ENCODE measurements around the gene EGFR.

EGFR gene

GRCh38 chr7:55099821-55100543, 81.2 kb downstream of the EGFR start:
- no peak overlapping the region for H3K4me3 Mint-ChIP-seq
- no peaks in the 10 kb centered on the region for H3K36me3 Mint-ChIP-seq (ENCODE audit: low read depth)
- H3K27me3 Mint-ChIP-seq (ENCODE audit: low read depth) = peaks cover 11% of the 10 kb centered on the region
- no peaks in the 10 kb centered on the region for H3K4me1 Mint-ChIP-seq (ENCODE audit: low read depth)
- H3K9me3 Mint-ChIP-seq = no peaks in the 10 kb centered on the region
- no peak overlapping the region for H3K27ac Mint-ChIP-seq

DNA sequence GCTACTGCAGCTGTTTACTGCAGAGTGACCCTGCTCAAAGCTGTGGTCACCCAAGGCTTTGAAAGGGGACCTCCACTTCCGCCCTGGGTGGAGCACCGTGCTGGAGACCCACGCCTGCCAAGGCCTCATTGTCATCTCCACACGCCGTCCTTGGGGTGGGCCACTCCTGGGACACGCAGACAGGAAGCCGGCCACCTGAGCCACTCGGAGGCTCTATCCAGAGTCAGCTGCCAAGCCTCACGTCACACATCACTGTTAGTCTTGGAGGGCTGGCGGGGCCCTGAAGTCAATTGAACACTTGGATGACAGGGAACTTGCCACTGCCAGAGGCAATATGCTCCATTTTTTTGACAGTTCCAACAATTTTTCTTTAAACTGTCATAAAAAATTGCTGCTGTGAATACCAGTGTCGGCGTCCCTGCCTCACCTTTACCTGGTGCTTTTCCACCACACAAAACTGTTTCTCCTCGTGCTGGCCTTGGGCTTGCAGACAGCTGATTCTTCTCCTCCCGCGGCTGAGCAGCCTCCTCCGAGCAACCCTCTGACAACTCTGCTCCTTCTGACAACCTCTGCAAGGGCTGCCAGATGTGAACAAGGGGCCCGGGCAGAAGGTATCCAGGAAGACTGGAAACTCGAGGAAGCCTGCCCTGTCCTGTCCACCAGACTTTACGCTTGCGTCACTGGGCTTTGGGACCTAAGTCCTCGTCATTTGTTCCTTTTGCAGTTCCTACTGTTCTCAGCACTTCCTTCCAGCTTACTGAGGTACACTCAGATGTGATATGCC, 81.9 kb downstream of the EGFR start:
- Mint-ChIP-seq H3K4me3 (no peak overlapping the region), H3K27ac (no peak overlapping the region), H3K36me3 (ENCODE audit: low read depth) (no peaks in the 10 kb centered on the region), H3K4me1 (ENCODE audit: low read depth) (no peaks in the 10 kb centered on the region), H3K9me3 (no peaks in the 10 kb centered on the region), H3K27me3 (ENCODE audit: low read depth) (peaks cover 17% of the 10 kb centered on the region)

GRCh38 chr7:55101359-55101758, 82.5 kb downstream of the EGFR start:
- peaks cover 19% of the 10 kb centered on the region for H3K27me3 Mint-ChIP-seq (ENCODE audit: low read depth)
- no peak overlapping the region for H3K4me3 Mint-ChIP-seq
- no peaks in the 10 kb centered on the region for H3K9me3 Mint-ChIP-seq
- H3K27ac Mint-ChIP-seq = no peak overlapping the region
- H3K36me3 Mint-ChIP-seq (ENCODE audit: low read depth) = no peaks in the 10 kb centered on the region
- H3K4me1 Mint-ChIP-seq (ENCODE audit: low read depth) = no peaks in the 10 kb centered on the region

GRCh38 chr7:55104123-55104522, 85.3 kb downstream of the EGFR start:
- H3K27ac Mint-ChIP-seq = no peak overlapping the region
- no peaks in the 10 kb centered on the region for H3K36me3 Mint-ChIP-seq (ENCODE audit: low read depth)
- H3K4me3 Mint-ChIP-seq = no peak overlapping the region
- H3K4me1 Mint-ChIP-seq (ENCODE audit: low read depth) = no peaks in the 10 kb centered on the region
- no peaks in the 10 kb centered on the region for H3K9me3 Mint-ChIP-seq
- H3K27me3 Mint-ChIP-seq (ENCODE audit: low read depth) = peaks cover 37% of the 10 kb centered on the region

DNA sequence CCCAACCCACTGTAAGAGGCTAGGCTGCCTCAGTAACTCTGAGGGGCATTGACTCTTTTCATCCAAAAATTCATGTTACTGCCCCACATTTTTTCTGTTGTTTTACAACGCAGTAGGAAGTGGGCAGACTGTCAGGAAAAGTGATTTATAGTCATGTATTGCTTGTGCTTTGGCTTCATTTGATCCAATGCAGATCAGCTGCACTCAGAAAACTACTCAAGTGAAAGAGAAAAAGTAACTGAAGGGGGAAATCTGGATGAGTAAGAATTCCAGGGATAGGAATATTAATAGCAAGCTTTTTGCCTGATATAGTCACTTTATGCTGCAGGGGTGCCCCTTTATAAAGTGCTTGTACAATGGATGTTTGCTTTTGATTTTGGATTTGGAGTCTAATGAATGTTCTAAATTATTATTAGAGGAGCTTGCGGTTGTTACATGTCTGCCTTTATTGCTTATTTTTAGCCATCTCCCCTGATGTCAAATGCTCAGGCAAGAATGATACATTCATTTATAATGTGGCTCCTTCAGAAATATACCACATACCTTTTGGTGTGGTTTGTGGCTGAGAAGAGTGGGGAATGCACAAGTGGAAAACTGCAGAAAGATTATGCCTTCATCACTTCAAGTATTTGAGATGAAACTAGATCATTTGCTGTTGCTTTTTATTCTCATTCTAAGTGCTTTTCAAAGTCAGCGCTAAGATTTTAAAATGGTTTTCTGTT, 86.1 kb downstream of the EGFR start:
- Mint-ChIP-seq H3K36me3 (ENCODE audit: low read depth) (no peaks in the 10 kb centered on the region), H3K27me3 (ENCODE audit: low read depth) (peaks cover 37% of the 10 kb centered on the region), H3K4me3 (no peak overlapping the region), H3K27ac (no peak overlapping the region), H3K9me3 (no peaks in the 10 kb centered on the region), H3K4me1 (ENCODE audit: low read depth) (no peaks in the 10 kb centered on the region)

DNA sequence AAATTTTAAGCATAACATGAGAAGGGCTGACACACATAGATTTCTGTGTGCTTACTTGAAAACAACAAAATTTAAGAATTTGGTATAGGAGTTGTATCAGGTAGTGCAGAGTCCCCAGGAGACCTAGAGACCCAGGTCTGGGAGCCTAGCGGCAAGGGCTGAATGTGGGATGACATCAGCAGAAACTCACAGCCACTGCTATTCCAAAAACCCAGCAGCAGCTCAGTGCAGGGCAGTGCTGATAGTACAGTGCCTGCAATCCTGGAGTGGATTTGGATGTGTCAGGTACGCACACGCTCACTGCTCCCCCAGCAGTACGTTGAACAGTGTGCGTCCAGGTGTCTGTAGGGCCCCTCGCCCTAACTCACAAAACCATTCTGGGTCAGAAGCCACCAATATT, 87.1 kb downstream of the EGFR start:
- H3K27me3 Mint-ChIP-seq (ENCODE audit: low read depth) = peaks cover 37% of the 10 kb centered on the region
- H3K9me3 Mint-ChIP-seq = no peaks in the 10 kb centered on the region
- no peaks in the 10 kb centered on the region for H3K36me3 Mint-ChIP-seq (ENCODE audit: low read depth)

GRCh38 chr7:55107946-55108345, 89.1 kb downstream of the EGFR start:
- Mint-ChIP-seq H3K4me1 (ENCODE audit: low read depth) (no peaks in the 10 kb centered on the region), H3K36me3 (ENCODE audit: low read depth) (no peaks in the 10 kb centered on the region), H3K27ac (no peak overlapping the region), H3K27me3 (ENCODE audit: low read depth) (peaks cover 27% of the 10 kb centered on the region), H3K9me3 (no peaks in the 10 kb centered on the region), H3K4me3 (no peak overlapping the region)

More for the DNA sequence above, 87.1 kb downstream of the EGFR start:
- Mint-ChIP-seq H3K4me3 (no peak overlapping the region), H3K4me1 (ENCODE audit: low read depth) (no peaks in the 10 kb centered on the region), H3K27ac (no peak overlapping the region)

GRCh38 chr7:55108401-55108800, 89.6 kb downstream of the EGFR start:
- H3K4me1 Mint-ChIP-seq (ENCODE audit: low read depth) = no peaks in the 10 kb centered on the region
- H3K4me3 Mint-ChIP-seq = no peak overlapping the region
- H3K27me3 Mint-ChIP-seq (ENCODE audit: low read depth) = peaks cover 30% of the 10 kb centered on the region
- H3K9me3 Mint-ChIP-seq = no peaks in the 10 kb centered on the region
- no peak overlapping the region for H3K27ac Mint-ChIP-seq
- H3K36me3 Mint-ChIP-seq (ENCODE audit: low read depth) = no peaks in the 10 kb centered on the region

DNA sequence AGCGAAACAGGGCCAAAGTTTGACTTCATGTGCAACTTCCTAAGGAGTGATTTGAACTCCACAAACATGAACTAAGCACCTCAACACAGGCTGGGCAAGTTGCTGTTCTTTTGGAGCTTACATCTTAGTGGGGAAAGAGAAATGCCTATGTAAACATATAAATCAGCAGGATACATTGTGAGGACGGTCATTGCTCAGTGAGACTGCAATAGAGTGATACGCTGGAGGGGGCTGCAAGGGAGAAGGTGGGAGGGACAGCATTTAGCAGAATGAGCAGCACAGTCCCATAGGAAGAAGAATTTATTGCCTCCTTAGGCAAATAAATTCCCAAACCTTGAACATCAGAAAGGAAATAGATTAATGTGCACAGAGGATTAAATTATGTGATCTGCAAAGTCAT, 90.0 kb downstream of the EGFR start:
- no peaks in the 10 kb centered on the region for H3K4me1 Mint-ChIP-seq (ENCODE audit: low read depth)
- no peaks in the 10 kb centered on the region for H3K36me3 Mint-ChIP-seq (ENCODE audit: low read depth)
- H3K27me3 Mint-ChIP-seq (ENCODE audit: low read depth) = peaks cover 31% of the 10 kb centered on the region

GRCh38 chr7:55109404-55110167, 90.8 kb downstream of the EGFR start:
- H3K9me3 Mint-ChIP-seq = no peaks in the 10 kb centered on the region
- H3K27ac Mint-ChIP-seq = no peak overlapping the region
- H3K4me3 Mint-ChIP-seq = no peak overlapping the region
- no peaks in the 10 kb centered on the region for H3K4me1 Mint-ChIP-seq (ENCODE audit: low read depth)
- H3K36me3 Mint-ChIP-seq (ENCODE audit: low read depth) = no peaks in the 10 kb centered on the region
- peaks cover 31% of the 10 kb centered on the region for H3K27me3 Mint-ChIP-seq (ENCODE audit: low read depth)

More for the DNA sequence above, 90.0 kb downstream of the EGFR start:
- Mint-ChIP-seq H3K4me3 (no peak overlapping the region), H3K27ac (no peak overlapping the region), H3K9me3 (no peaks in the 10 kb centered on the region)

DNA sequence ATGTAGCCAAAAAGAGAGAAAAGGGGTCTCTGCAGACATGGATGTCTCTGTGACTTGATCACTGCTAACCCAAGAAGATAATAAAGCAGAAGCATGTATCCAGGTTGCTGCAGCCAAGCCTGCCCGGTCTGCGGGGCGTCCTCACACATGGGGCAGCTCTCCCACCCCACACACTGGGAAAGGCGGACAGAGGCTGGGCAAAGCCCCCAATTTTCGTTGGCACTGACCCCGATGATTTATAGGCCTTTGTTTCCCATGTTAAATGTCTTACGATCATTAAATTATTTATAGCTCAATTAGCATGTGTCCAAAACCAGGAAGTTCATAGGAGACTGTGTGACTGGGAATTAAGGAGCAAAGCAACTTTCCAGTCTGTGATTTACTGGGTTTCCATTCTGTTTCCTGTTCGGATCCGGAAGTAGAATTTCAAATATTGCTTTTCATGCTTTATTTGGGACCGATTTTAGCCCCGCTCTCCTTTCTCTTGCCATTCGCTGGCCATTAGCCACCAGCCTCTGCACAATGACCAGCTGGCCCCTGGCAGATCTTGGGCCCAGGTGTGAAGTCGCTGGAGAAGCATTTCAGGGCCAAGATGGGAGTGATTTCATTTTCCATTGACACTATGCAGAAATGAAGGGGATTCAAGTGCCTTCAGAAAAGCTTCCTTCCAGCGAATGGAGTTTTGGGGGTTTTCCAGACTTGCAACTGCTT, 91.6 kb downstream of the EGFR start:
- H3K4me3 Mint-ChIP-seq = no peak overlapping the region
- no peaks in the 10 kb centered on the region for H3K36me3 Mint-ChIP-seq (ENCODE audit: low read depth)
- H3K4me1 Mint-ChIP-seq (ENCODE audit: low read depth) = no peaks in the 10 kb centered on the region
- H3K27ac Mint-ChIP-seq = no peak overlapping the region
- H3K27me3 Mint-ChIP-seq (ENCODE audit: low read depth) = peaks cover 26% of the 10 kb centered on the region
- no peaks in the 10 kb centered on the region for H3K9me3 Mint-ChIP-seq

GRCh38 chr7:55110993-55111361, 92.2 kb downstream of the EGFR start:
- Mint-ChIP-seq H3K36me3 (ENCODE audit: low read depth) (no peaks in the 10 kb centered on the region), H3K9me3 (no peaks in the 10 kb centered on the region), H3K27ac (no peak overlapping the region), H3K4me1 (ENCODE audit: low read depth) (no peaks in the 10 kb centered on the region), H3K27me3 (ENCODE audit: low read depth) (peaks cover 25% of the 10 kb centered on the region), H3K4me3 (no peak overlapping the region)

DNA sequence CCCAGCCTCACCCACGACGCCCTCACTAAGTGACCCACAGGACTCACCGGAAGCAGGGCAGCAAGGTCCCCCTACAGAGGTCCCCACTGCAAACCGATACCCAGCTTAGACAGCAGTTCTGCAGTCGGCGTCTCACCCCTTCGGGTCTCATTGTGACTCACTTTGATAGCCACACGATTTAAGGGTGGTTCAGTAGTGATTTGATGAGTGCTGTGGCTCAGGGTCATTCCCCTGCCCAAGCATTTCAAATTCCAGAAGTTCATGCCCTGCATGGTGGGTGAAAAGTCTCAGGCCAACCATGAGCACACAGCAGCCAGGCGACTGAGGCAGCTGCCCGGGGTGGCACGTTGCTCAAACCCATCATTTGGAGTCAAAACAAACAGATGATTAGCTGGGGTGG, 93.2 kb downstream of the EGFR start:
- no peaks in the 10 kb centered on the region for H3K4me1 Mint-ChIP-seq (ENCODE audit: low read depth)
- no peaks in the 10 kb centered on the region for H3K36me3 Mint-ChIP-seq (ENCODE audit: low read depth)
- H3K9me3 Mint-ChIP-seq = no peaks in the 10 kb centered on the region
- peaks cover 19% of the 10 kb centered on the region for H3K27me3 Mint-ChIP-seq (ENCODE audit: low read depth)
- H3K27ac Mint-ChIP-seq = no peak overlapping the region
- H3K4me3 Mint-ChIP-seq = no peak overlapping the region

Data from T-helper 1 cell treated with Interleukin-12 subunit alpha and Interleukin-12 subunit beta and Interleukin-4 antibody, amounts not matched to agents 30 μg/mL and 1 μg/mL, for 36 hours (primary cell).